Measurements from ENCODE around the gene COBL. TPM values are rescaled to one million over a fixed set of nuclear protein-coding genes. Genes with fewer than 3 reads are reported as not detected.

The COBL gene
- total and polyA plus RNA-seq, 10 of the 15 experiments (the other 5 are each of a cell fraction or from before 2014, with no cell fraction given) = 0.21 TPM; not detected in 9

- TF ChIP-seq ZZZ3 (IDR thresholded peaks at IDR 0.05; ENCODE audit: control insufficient read depth, insufficient read length, low read depth) (no peak), RELB (IDR thresholded peaks at IDR 0.05; ENCODE audit: low read depth) (no peak)
Measured at GRCh38 chr7:51222916-51223315, 93.7 kb downstream of the COBL start (continued).

- Histone ChIP-seq H3K27me3 (replicated peaks in 1 of 2; ENCODE audit: control insufficient read depth in 2 of 2, insufficient read depth in 2 of 2, low read length in 1 of 2) (no peaks in the 10 kb centered on the region; a peak in 1 of 4 replicates), H3K4me1 (ENCODE audit: control insufficient read depth, insufficient read depth, low read length) (no peaks in the 10 kb centered on the region), H3K4me2 (ENCODE audit: control insufficient read depth, insufficient read depth) (no peak overlapping the region), H4K20me1 (ENCODE audit: control insufficient read depth, insufficient read depth) (no peaks in the 10 kb centered on the region), H3K36me3 (ENCODE audit: control insufficient read depth in 2 of 2, insufficient read depth in 2 of 2, low read length in 1 of 2) (no peaks in the 10 kb centered on the region), H3K9ac (ENCODE audit: control insufficient read depth, insufficient read depth, low read length) (no peak overlapping the region), H3K79me2 (ENCODE audit: control insufficient read depth, insufficient read depth, low read length) (no peaks in the 10 kb centered on the region), H3K27ac (ENCODE audit: control insufficient read depth, insufficient read depth) (no peak overlapping the region), H3K4me3 (no peak overlapping the region), H3K9me3 (replicated peaks; ENCODE audit: control insufficient read depth, insufficient read depth, low read length) (no peaks in the 10 kb centered on the region), H2AFZ (ENCODE audit: control insufficient read depth, low read depth, low read length) (no peak overlapping the region)
- ChIA-PET POLR2A (no interaction called here), SMC1A (ENCODE audit: uncharacterized antibody, unreplicated experiment) (no interaction called here), RAD21 (ENCODE audit: unreplicated experiment) (no interaction called here), CTCF (no interaction called here)
- no TSS peak for BruUV-seq (replicated peaks)
- FAIRE-seq (no peak), DNase-seq (ENCODE audit: low read depth, low spot score) (no peak), ATAC-seq (no peak)
- intact Hi-C loops (cut with micrococcal nuclease; ENCODE audit: unreplicated experiment) (no loop called here), in situ Hi-C loops (cut with MboI) (no loop called here)
- no peak for TF ChIP-seq ASH2L (IDR thresholded peaks at IDR 0.05; ENCODE audit: borderline replicate concordance, low read depth)
- TF ChIP-seq RUNX3 (IDR thresholded peaks at IDR 0.05; ENCODE audit: low read length) = no peak
- no peak for TF ChIP-seq WRNIP1 (IDR thresholded peaks at IDR 0.05; ENCODE audit: borderline replicate concordance, low read depth, low read length)
- TF ChIP-seq SMC3 (IDR thresholded peaks at IDR 0.05; ENCODE audit: borderline replicate concordance, low read length) = no peak
- TF ChIP-seq MLLT1 (IDR thresholded peaks at IDR 0.05) = no peak
- no peak for TF ChIP-seq HDAC6 (IDR thresholded peaks at IDR 0.05; ENCODE audit: unreplicated experiment)
- TF ChIP-seq IRF4 (IDR thresholded peaks at IDR 0.05; ENCODE audit: low read depth, low read length) = no peak
- TF ChIP-seq FOXK2 (IDR thresholded peaks at IDR 0.05) = no peak
- no peak for TF ChIP-seq ETV6 (conservative IDR thresholded peaks at IDR 0.05 in 1 of 2, IDR thresholded peaks at IDR 0.05 in 1 of 2; ENCODE audit: borderline replicate concordance in 1 of 2, low read depth in 1 of 2)
- TF ChIP-seq PML (IDR thresholded peaks at IDR 0.05; ENCODE audit: low read length) = no peak
- WGBS (ENCODE audit: insufficient coverage, insufficient replicate concordance, low lambda C conversion rate, missing lambda C conversion rate) = 45% methylated on average over 11 of the region's 11 CpGs
Measured at GRCh38 chr7:51220226-51220625, 96.4 kb downstream of the COBL start.

Measured in GM12878 (cell line).